Ishikawa (cell line): Measurements from ENCODE around the gene AHR.

Experiments used
- CEBPB ChIP-seq: IDR thresholded peaks from 2 replicates; pipeline ENCODE4 v1.6.1; 2012
- EP300 ChIP-seq: IDR thresholded peaks from 2 replicates; pipeline ENCODE4 v1.6.1; 2012; ENCODE audit warnings: borderline replicate concordance
- FOXM1 ChIP-seq: IDR thresholded peaks from 2 replicates; pipeline ENCODE4 v1.6.1; 2012; ENCODE audit warnings: low read depth, borderline replicate concordance
- NFIC ChIP-seq: IDR thresholded peaks from 2 replicates; pipeline ENCODE4 v1.6.1; 2012
- RAD21 ChIP-seq: IDR thresholded peaks from 2 replicates; pipeline ENCODE4 v1.6.1; 2012; ENCODE audit warnings: low read depth
- REST ChIP-seq: IDR thresholded peaks from 2 replicates; pipeline ENCODE4 v1.6.1; 2012; ENCODE audit warnings: low read depth, mild to moderate bottlenecking
- TAF1 ChIP-seq: IDR thresholded peaks from 2 replicates; pipeline ENCODE4 v1.6.1; 2012; ENCODE audit warnings: low read depth, mild to moderate bottlenecking
- TCF12 ChIP-seq: IDR thresholded peaks from 2 replicates; pipeline ENCODE4 v1.6.1; 2012; ENCODE audit warnings: low read depth
- YY1 ChIP-seq: IDR thresholded peaks from 2 replicates; pipeline ENCODE4 v1.6.1; 2012; ENCODE audit warnings: low read depth
- ZBTB7A ChIP-seq: IDR thresholded peaks from 2 replicates; pipeline ENCODE4 v1.6.1; 2012; ENCODE audit warnings: low read depth
- TF ChIP-seq, protein P1 (sequence below): IDR thresholded peaks from 2 replicates; pipeline ENCODE4 v1.6.1; 2012

GRCh38 chr7:17329440-17329839 is 31.0 kb downstream of the AHR start:
- TF ChIP-seq TCF12 (no peak), YY1 (no peak), EP300 (no peak), FOXM1 (no peak), TAF1 (no peak), RAD21 (no peak), REST (no peak), CEBPB (no peak), NFIC (no peak), ZBTB7A (no peak)
- TF ChIP-seq, protein P1, sequence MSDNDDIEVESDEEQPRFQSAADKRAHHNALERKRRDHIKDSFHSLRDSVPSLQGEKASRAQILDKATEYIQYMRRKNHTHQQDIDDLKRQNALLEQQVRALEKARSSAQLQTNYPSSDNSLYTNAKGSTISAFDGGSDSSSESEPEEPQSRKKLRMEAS, result no peak
